GM21619 (cell line): ENCODE data around the gene CEP120.
"Not testable (repeated sequence)": the region's sequence is repeated elsewhere in the genome, so short reads cannot be mapped to it uniquely, and the experiment has no call there.

Source experiments
- ATAC-seq: cut with Tn5 transposase; IDR thresholded peaks from one replicate; pipeline ENCODE4 v1.9.1; 2021; ENCODE audit not compliant: unreplicated experiment

CEP120 gene

DNA sequence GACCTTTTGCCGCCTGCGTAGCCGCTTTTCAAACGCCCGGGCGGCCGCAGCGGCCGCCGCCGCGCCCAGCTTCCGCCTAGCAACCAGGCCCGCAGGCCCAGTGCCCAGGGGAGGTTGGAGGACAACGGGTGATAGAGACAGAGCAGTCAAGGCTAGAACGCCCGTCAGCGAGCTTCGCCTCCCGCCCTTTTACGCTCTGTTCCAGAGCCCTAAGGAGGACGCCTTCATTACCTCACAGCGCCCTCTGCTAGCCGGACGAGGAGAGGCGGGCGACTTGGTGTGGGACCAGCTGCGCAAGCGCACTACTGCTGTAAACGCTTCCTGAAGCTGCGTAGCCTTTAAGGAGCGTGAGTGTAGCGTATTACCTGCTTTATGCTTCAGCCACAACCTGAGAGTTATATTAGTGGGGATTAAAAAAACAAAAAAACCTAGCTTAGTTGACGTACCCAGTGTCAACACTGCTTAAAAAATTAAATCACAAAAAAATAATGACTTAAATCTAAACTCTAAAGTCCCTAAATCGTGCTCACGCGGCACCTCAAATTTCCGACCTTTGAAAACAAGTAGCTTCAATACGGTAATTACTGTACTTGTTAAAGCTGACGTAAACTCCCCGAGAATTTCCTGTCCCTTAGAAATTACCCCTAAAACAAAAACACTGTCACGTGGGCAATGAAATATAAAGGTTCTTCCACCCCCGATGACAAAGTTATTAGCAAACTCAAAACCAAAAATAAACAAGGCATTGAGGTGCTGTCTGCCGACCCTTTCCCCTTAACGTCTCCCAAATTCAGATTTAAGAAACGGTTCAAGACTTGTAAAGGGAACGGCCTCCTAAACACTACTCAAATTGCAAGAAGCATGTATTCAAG, at the start of gene CEP120:
TSS of gene CEP120 (minus strand) at position 126 of the 872 bp plus-strand sequence. CDS start 405 bp downstream, outside the sequence.
- ATAC-seq: peak; percentile 98

DNA sequence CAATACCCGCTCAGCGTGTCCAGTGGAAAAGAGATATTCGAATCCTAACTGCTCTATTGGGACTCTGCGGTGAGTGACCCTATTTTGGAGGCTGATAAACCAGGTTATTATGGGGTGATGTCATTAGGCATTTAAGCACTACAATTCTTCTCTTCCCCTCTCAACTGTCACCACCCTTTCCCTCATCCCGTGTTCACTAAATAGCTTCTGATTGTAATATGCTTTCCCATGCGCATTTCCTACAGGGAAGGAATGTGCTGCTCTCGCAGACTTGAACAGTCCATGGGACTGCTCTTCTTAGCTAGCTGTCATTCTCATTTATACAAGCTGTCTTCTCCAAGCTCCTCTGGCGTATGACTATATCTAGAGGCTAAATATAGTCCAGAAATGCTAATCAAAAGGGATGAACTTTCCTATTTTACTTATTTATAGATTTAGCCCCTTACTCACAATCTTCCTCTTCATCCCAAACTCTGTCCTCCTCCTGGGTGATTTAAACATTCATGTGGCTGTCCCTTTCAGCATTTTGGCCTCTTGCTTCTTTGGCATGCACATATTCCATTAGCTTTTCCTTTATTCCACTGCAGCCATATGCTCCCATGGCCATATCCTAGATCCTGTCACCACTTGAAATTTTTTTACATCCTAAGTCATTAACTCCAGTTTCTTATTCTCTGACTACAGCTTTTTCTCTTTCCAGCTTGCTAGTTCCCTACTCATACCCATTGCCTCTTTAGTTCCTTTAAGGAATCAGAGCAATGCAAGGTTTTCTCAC, 49.1 kb upstream of the CEP120 start:
- no peak for ATAC-seq

DNA sequence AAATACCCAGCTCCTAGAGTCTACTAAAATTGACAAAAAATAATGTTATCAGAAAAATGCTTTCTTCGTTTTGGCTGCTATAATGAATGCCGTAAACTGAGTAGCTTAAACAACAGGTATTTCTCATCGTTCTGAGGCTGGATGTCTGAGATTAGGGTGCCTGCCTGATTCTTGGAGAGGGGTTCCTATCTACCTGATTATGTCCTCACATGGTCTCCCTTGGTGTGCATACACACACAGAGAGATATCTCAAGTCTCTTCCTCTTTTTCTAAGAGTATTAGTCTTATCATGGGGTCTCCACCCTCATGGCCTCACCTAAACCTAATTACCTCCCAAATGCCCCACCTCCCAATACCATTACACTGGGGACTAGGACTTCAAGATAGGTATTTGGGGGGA, 48.2 kb upstream of the CEP120 start:
- ATAC-seq: no peak

DNA sequence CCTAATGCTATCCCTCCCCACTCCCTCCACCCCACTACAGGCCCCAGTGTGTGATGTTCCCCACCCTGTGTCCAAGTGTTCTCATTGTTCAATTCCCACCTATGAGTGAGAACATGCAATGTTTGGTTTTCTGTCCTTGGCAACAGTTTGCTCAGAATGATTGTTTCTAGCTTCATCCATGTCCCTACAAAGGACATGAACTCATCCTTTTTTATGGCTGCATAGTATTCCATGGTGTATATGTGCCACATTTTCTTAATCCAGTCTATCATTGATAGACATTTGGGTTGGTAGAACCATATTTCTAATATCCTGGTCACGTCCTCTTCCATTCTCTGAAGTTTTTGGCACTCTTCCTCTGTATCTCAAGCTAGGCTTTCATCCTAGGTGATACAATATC, 43.6 kb upstream of the CEP120 start:
- ATAC-seq: not testable (repeated sequence)

- ATAC-seq: no peak
These were observed 37.1 kb upstream of the CEP120 start for GRCh38 chr5:123460296-123460729.

DNA sequence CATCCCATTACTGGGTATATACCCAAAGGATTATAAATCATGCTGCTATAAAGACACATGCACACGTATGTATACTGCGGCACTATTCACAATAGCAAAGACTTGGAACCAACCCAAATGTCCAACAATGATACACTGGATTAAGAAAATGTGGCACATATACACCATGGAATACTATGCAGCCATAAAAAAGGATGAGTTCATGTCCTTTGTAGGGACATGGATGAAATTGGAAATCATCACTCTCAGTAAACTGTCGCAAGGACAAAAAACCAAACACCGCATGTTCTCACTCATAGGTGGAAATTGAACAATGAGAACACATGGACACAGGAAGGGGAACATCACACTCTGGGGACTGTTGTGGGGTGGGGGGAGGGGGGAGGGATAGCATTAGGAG, 35.8 kb upstream of the CEP120 start:
- not testable (repeated sequence) for ATAC-seq

DNA sequence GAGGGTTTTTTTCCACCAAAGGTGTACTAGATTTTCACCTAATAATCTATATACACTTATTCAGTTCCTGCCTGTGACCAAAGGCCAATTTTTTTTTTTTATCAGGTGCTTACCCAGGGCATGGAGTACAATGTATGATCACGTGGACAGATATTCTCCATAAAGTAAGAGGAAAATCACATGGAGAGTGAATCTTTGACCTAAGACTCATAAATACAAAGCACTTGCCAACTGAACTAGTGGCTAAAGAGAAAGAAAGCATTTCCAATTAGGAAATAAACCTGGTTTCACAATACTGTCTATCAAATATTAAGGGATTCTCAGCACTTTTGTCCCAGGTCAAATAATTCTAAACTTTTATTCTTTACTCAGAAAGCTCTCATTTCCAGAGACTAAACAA, 33.0 kb upstream of the CEP120 start:
- ATAC-seq: no peak

GRCh38 chr5:123455640-123456039, 32.4 kb upstream of the CEP120 start:
- peak; percentile 90 for ATAC-seq

DNA sequence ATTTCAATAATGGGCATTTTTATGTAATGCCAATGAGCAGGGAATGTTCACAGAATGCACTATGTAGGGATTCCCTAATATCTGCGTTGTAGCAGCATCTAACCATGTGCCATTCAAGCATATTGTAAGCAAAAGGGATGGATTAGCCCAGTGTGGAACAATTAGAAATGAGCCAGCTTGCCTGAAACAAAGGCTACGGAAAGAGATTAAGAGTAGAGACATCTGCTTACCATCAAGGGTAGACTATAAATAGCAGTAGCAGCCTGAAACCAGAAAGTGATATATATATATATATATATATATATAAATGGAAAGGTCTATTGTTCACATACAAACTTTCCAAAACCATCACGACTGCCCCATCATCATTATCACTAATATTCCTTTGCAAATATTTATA, 31.9 kb upstream of the CEP120 start:
- peak; percentile 32 for ATAC-seq

DNA sequence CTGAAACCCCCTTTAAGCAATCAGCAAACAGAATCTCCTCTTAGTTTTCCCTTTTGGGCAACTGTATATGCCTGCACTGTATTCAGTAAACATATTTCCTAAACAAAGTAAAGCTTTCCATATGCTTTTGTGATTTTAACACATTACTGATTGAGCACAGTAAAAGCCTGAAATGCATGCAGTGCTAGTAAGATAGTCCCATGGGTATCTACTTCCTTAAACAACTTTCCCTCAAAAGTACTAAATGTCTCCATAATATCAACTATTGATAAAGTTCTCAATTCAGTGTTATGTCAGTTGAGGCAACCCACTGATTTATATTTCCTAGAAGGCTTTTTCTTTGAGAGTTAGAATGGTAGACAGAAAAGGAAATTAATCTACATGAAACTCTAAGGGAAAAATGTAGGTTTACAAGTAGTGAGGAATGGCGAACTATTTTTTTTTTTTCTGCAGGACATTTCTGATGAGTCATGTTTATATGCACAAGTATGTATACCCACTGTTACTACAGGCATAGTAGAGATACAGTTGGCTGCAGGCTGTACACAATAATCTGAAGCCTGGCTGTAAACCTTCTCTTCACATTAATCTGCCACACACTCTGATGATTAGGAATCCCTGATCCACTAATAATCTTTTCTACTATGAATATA, 31.2 kb upstream of the CEP120 start:
- no peak for ATAC-seq

DNA sequence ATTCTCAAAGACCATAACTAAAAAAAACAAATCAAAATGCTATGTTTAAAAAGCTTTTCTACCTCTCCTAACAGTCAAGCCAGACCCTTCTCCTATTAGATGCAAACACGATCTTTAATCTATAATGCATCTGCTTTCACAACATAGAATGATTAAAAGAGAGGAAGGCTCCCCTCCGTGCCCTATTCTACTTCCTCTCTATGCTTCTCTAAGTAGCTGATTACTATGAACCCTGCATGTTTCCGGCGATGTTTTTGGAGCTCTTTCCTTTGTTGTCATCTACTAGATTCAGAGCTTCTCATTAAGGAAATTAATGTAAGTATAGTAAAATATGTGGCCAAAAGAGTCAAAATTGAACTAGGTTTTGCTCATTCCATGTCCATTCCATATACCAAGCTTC, 29.2 kb upstream of the CEP120 start:
- ATAC-seq: no peak

GRCh38 chr5:123451047-123451446, 27.8 kb upstream of the CEP120 start:
- no peak for ATAC-seq

- no peak for ATAC-seq
These were observed 27.4 kb upstream of the CEP120 start for GRCh38 chr5:123450640-123451039.

- ATAC-seq: no peak
These were observed 26.9 kb upstream of the CEP120 start for GRCh38 chr5:123450114-123450513.

- no peak for ATAC-seq
These were observed 26.3 kb upstream of the CEP120 start for GRCh38 chr5:123449424-123449974.

DNA sequence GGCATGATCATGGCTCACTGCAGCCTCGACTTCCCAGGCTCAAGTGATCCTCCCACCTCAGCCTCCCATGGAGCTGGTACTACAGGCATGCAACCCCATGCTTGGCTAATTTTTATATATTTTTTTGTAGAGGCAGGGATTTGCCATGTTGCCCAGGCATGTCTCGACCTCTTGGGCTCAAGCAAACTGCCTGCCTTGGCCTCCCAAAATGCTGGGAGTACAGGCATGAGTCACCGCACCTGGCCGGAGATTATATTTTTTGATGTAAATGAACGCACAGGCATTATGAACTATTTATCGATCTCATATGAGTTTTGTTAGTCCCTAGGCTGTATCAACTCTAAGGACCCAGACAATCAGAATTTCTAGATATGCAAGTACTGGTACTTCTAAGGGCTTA, 25.5 kb upstream of the CEP120 start:
- no peak for ATAC-seq

DNA sequence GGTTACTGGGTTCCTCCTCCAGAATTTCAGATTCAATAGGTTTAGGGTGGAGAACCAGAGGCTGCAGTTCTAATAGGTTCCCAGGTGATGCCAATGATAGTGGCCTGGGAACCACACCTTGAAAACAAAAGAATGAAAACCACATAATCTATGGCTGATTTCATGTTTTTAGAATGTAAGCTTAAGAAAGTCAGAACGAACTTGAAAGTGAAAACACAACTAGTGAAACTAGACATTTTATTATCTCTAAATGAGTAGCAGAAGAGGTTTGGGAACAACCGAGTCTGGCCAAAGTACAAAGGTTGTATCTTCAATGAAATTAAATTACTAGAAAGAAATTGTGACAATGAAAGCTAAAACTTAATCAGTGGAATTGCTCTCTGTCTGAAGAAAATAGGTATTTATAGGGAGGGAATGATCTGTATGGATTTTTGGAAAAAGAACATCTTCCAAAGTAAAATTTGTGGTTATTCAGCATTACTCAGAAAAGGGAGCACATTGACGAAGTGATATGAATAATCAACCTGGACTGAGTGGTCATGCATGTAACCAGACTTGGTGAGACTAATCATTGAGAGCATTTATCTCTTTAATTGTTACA, 24.9 kb upstream of the CEP120 start:
- peak; percentile 85 for ATAC-seq

DNA sequence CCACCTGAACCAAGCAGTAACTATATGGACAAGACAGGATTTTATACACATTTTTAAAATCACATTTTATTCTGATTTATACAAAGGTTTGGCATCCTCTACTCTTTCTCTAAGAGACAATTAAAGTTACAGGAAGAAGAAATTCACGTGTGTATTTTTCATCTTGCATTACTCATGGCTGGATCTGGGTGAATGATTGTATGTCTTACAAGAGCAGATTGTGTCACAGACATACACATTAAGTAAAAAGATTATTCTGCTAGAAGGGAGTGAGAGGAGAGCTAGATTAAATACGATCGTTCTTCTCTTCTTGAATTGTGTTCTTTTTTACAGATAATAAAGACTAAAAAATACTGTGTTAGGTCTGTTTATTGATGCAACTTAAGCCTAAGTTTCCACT, 20.8 kb upstream of the CEP120 start:
- ATAC-seq: no peak

- ATAC-seq: peak; percentile 58
These were observed 18.2 kb upstream of the CEP120 start for GRCh38 chr5:123441408-123441807.

GRCh38 chr5:123440456-123441181, 17.4 kb upstream of the CEP120 start:
- no peak for ATAC-seq
